H9 (cell line): ENCODE data around the gene DENND1A. TPM values are rescaled to one million over a fixed set of nuclear protein-coding genes. Genes with fewer than 3 reads are reported as not detected.

Experiments
- DNase-seq: peaks from one replicate; pipeline ENCODE4 v3.0.0-alpha.2; 2017
- H2AFZ ChIP-seq: one replicate; pipeline ENCODE4 v1.6.1; 2013; ENCODE audit warnings: mild to moderate bottlenecking, low read length, control low read depth, moderate library complexity
- H2AK5ac ChIP-seq: 2 replicates; pipeline ENCODE4 v1.6.1; 2013; ENCODE audit warnings: low read length, control low read depth, mixed read lengths; ENCODE audit not compliant: insufficient read length
- H2BK120ac ChIP-seq: one replicate; pipeline ENCODE4 v1.6.1; 2013; ENCODE audit warnings: low read depth, mild to moderate bottlenecking, low read length, control low read depth, inconsistent platforms; ENCODE audit not compliant: poor library complexity, severe bottlenecking
- H2BK12ac ChIP-seq: 2 replicates; pipeline ENCODE4 v1.6.1; 2013; ENCODE audit warnings: low read length, control low read depth, mixed read lengths, low read depth; ENCODE audit not compliant: insufficient read length
- H2BK15ac ChIP-seq: 2 replicates; pipeline ENCODE4 v1.6.1; 2013; ENCODE audit warnings: low read depth, low read length, control low read depth
- H2BK20ac ChIP-seq: one replicate; pipeline ENCODE4 v1.6.1; 2013; ENCODE audit warnings: low read depth, mild to moderate bottlenecking, low read length, control low read depth, inconsistent platforms; ENCODE audit not compliant: poor library complexity, severe bottlenecking
- H2BK5ac ChIP-seq: 2 replicates; pipeline ENCODE4 v1.6.1; 2013; ENCODE audit warnings: low read length, control low read depth, mixed read lengths; ENCODE audit not compliant: insufficient read length
- H3K14ac ChIP-seq: 2 replicates; pipeline ENCODE4 v1.6.1; 2013; ENCODE audit warnings: low read length, control low read depth; ENCODE audit not compliant: insufficient read depth
- H3K18ac ChIP-seq: 2 replicates; pipeline ENCODE4 v1.6.1; 2013; ENCODE audit warnings: low read depth, mild to moderate bottlenecking, mixed read lengths, low read length, control low read depth; ENCODE audit not compliant: insufficient read length
- H3K23ac ChIP-seq: 2 replicates; pipeline ENCODE4 v1.6.1; 2013; ENCODE audit warnings: low read length, control low read depth, mixed read lengths, low read depth; ENCODE audit not compliant: insufficient read length
- H3K23me2 ChIP-seq: 2 replicates; pipeline ENCODE4 v1.6.1; 2013; ENCODE audit warnings: low read depth, mild to moderate bottlenecking, mixed read lengths, low read length, control low read depth; ENCODE audit not compliant: insufficient read length, poor library complexity, severe bottlenecking
- H3K27ac ChIP-seq: 2 replicates; pipeline ENCODE4 v1.5.1; 2013; ENCODE audit warnings: low read length, control low read depth, mixed read lengths, low read depth; ENCODE audit not compliant: insufficient read length
- H3K27me3 ChIP-seq: 2 replicates; pipeline ENCODE4 v1.6.1; 2013; ENCODE audit warnings: low read length, control low read depth, inconsistent platforms; ENCODE audit not compliant: insufficient read depth
- H3K4ac ChIP-seq: 2 replicates; pipeline ENCODE4 v1.6.1; 2013; ENCODE audit warnings: low read depth, mild to moderate bottlenecking, control low read depth, inconsistent platforms, low read length, moderate library complexity
- H3K4me1 ChIP-seq: 2 replicates; pipeline ENCODE4 v1.6.1; 2013; ENCODE audit warnings: low read length, control low read depth, inconsistent platforms; ENCODE audit not compliant: insufficient read depth
- H3K4me2 ChIP-seq: 2 replicates; pipeline ENCODE4 v1.6.1; 2013; ENCODE audit warnings: low read length, control low read depth, mixed read lengths; ENCODE audit not compliant: insufficient read length, insufficient read depth
- H3K56ac ChIP-seq: 2 replicates; pipeline ENCODE4 v1.6.1; 2013; ENCODE audit warnings: low read depth, mild to moderate bottlenecking, mixed read lengths, low read length, control low read depth; ENCODE audit not compliant: insufficient read length
- H3K79me1 ChIP-seq: 2 replicates; pipeline ENCODE4 v1.6.1; 2013; ENCODE audit warnings: low read depth, mild to moderate bottlenecking, moderate library complexity, low read length, control low read depth, inconsistent platforms; ENCODE audit not compliant: insufficient read depth, poor library complexity, severe bottlenecking
- H3K79me2 ChIP-seq: 2 replicates; pipeline ENCODE4 v1.6.1; 2013; ENCODE audit warnings: low read length, control low read depth, inconsistent platforms; ENCODE audit not compliant: insufficient read depth
- H3K9ac ChIP-seq: 2 replicates; pipeline ENCODE4 v1.6.1; 2013; ENCODE audit warnings: low read length, control low read depth, mixed read lengths; ENCODE audit not compliant: insufficient read length; ENCODE audit errors: extremely low read depth
- H3K9me3 ChIP-seq: one replicate; pipeline ENCODE4 v1.6.1; 2013; ENCODE audit warnings: low read depth, low read length, inconsistent platforms; ENCODE audit not compliant: control insufficient read depth
- H3T11ph ChIP-seq: one replicate; pipeline ENCODE4 v1.6.1; 2013; ENCODE audit warnings: mild to moderate bottlenecking, low read length, control low read depth, inconsistent platforms
- H4K20me1 ChIP-seq: one replicate; pipeline ENCODE4 v1.6.1; 2013; ENCODE audit not compliant: control insufficient read depth, insufficient read length, insufficient read depth
- H4K5ac ChIP-seq: 2 replicates; pipeline ENCODE4 v1.6.1; 2013; ENCODE audit warnings: low read depth, mild to moderate bottlenecking, mixed read lengths, low read length, control low read depth; ENCODE audit not compliant: insufficient read length
- H4K8ac ChIP-seq: replicated peaks from 2 replicates; pipeline ENCODE4 v1.6.1; 2013; ENCODE audit warnings: low read length, control low read depth, mixed read lengths, low read depth; ENCODE audit not compliant: insufficient read length
- H4K91ac ChIP-seq: 2 replicates; pipeline ENCODE4 v1.6.1; 2013; ENCODE audit warnings: low read depth, mild to moderate bottlenecking, moderate library complexity, mixed read lengths, low read length, control low read depth; ENCODE audit not compliant: insufficient read length
- H3K27ac Mint-ChIP-seq, 3 experiments: 2 replicates in 2 of 3; 3 replicates in 1 of 3; pipeline ENCODE4 v1.8.0; 2020 to 2021; ENCODE audit warnings: mixed read lengths in 3 of 3, mild to moderate bottlenecking in 1 of 3, moderate library complexity in 1 of 3
- H3K27me3 Mint-ChIP-seq: 2 replicates; pipeline ENCODE4 v1.8.0; 2021; ENCODE audit warnings: low read depth, mild to moderate bottlenecking, moderate library complexity, mixed read lengths
- H3K36me3 Mint-ChIP-seq, 3 experiments: 2 replicates in 2 of 3; 3 replicates in 1 of 3; pipeline ENCODE4 v1.8.0; 2020 to 2021; ENCODE audit warnings: low read depth in 3 of 3, mixed read lengths in 3 of 3; ENCODE audit not compliant: insufficient read depth in 1 of 3
- H3K4me1 Mint-ChIP-seq, 2 experiments: 2 replicates each; pipeline ENCODE4 v1.8.0; 2020; ENCODE audit warnings: mixed read lengths in 2 of 2
- H3K4me3 Mint-ChIP-seq, 2 experiments: 2 replicates in 1 of 2; 3 replicates in 1 of 2; pipeline ENCODE4 v1.8.0; 2020 to 2021; ENCODE audit warnings: mild to moderate bottlenecking in 2 of 2, mixed read lengths in 2 of 2, moderate library complexity in 1 of 2
- H3K9me3 Mint-ChIP-seq, 2 experiments: 2 replicates in 1 of 2; 3 replicates in 1 of 2; pipeline ENCODE4 v1.8.0; 2020; ENCODE audit warnings: mild to moderate bottlenecking in 2 of 2, mixed read lengths in 2 of 2, moderate library complexity in 1 of 2
- CTCF ChIP-seq: fragments of 200-600 bp; sonication (generic); conservative IDR thresholded peaks from 3 replicates; pipeline ENCODE4 v1.8.0; 2021; ENCODE audit warnings: antibody characterized with exemption, mild to moderate bottlenecking
- WGBS: extraction: QIAGEN DNeasy Blood & Tissue Kit; methylation state at CpG from one replicate; pipeline ENCODE4 v1.1.7; 2013; ENCODE audit warnings: missing lambda C conversion rate, low lambda C conversion rate, mixed read lengths; ENCODE audit not compliant: insufficient read length; ENCODE audit errors: extremely low coverage; 5-methylcytosine and 5-hydroxymethylcytosine counted together
- total RNA-seq: library from RNA; stranded (reverse); gene quantifications from 2 replicates; pipeline ENCODE4 v1.2.1, GENCODE V29; 2021

DENND1A gene
- total RNA-seq, 1 experiment from 2014 or later, result 20.4 TPM

- Histone ChIP-seq H4K5ac (no peak overlapping the region), H3K79me1 (no peaks in the 10 kb centered on the region), H3T11ph (no peak overlapping the region), H4K8ac (no peak overlapping the region), H3K27me3 (no peaks in the 10 kb centered on the region; the same call in 1 of the 2 replicates), H4K91ac (no peak overlapping the region), H2BK5ac (no peak overlapping the region), H3K23ac (no peak overlapping the region), H3K14ac (no peak overlapping the region), H4K20me1 (no peaks in the 10 kb centered on the region), H3K9ac (no peak overlapping the region), H3K79me2 (no peaks in the 10 kb centered on the region), H3K9me3 (no peaks in the 10 kb centered on the region), H2BK15ac (no peak overlapping the region), H3K27ac (no peak overlapping the region), H3K4me1 (peaks cover under 1% of the 10 kb centered on the region; the same call in 1 of the 2 replicates), H3K18ac (no peak overlapping the region), H3K56ac (no peak overlapping the region), H2BK120ac (no peak overlapping the region), H3K4ac (no peak overlapping the region), H2AK5ac (no peak overlapping the region), H2BK20ac (no peak overlapping the region), H3K23me2 (no peaks in the 10 kb centered on the region), H3K4me2 (no peak overlapping the region), H2BK12ac (no peak overlapping the region), H2AFZ (no peak overlapping the region)
- TF ChIP-seq CTCF, result no peak
- no peaks in the 10 kb centered on the region for H3K9me3 Mint-ChIP-seq
- H3K27me3 Mint-ChIP-seq, result peaks cover 31% of the 10 kb centered on the region
- no CpG with 5 or more reads among the region's 5 CpGs for WGBS
- no peak for DNase-seq
- no peak overlapping the region for H3K4me3 Mint-ChIP-seq
- H3K36me3 Mint-ChIP-seq, result no peaks in the 10 kb centered on the region; a peak in 1 of 7 replicates
- no peak overlapping the region; a peak in 1 of 7 replicates for H3K27ac Mint-ChIP-seq
- peaks cover 45 to 47% of the 10 kb centered on the region in 2 experiments for H3K4me1 Mint-ChIP-seq
Observed at GRCh38 chr9:123487944-123488548, 441.9 kb downstream of the DENND1A start.
